NB4 (cell line): Measurements from ENCODE around the gene PRF1.

ENCODE experiments used
- DNase-seq: peaks from one replicate; pipeline ENCODE4 v3.0.0; 2010; ENCODE audit warnings: low read depth
- H3K4me3 ChIP-seq: one replicate; pipeline ENCODE4 v1.5.1; 2011; ENCODE audit warnings: mild to moderate bottlenecking, low read depth, low read length, moderate library complexity
- CTCF ChIP-seq: IDR thresholded peaks from one replicate; pipeline ENCODE4 v1.5.1; 2012; ENCODE audit warnings: low read depth, low read length
- MAX ChIP-seq: IDR thresholded peaks from 2 replicates; pipeline ENCODE4 v1.6.1; 2011; ENCODE audit warnings: low read depth, low read length
- MYC ChIP-seq: IDR thresholded peaks from 2 replicates; pipeline ENCODE4 v1.6.1; 2011; ENCODE audit warnings: low read depth, low read length
- POLR2A ChIP-seq: IDR thresholded peaks from 2 replicates; pipeline ENCODE4 v1.6.1; 2011; ENCODE audit warnings: mild to moderate bottlenecking; ENCODE audit not compliant: insufficient read length; ENCODE audit errors: extremely low read depth

Gene PRF1

GRCh38 chr10:70576803-70577517 lies 25.6 kb downstream of the PRF1 start:
- peak overlapping the region; percentile 42 for H3K4me3 ChIP-seq
- no peak for DNase-seq
- TF ChIP-seq MAX = no peak

GRCh38 chr10:70575874-70576802 lies 26.4 kb downstream of the PRF1 start:
- peak overlapping the region; percentile 42 for H3K4me3 ChIP-seq
- no peak for TF ChIP-seq CTCF
- no peak for TF ChIP-seq POLR2A
- TF ChIP-seq MAX = peak; percentile 96
- peak; percentile 74 for TF ChIP-seq MYC
- peak; percentile 98 for DNase-seq

- DNase-seq = peak; percentile 71
- TF ChIP-seq CTCF (no peak), POLR2A (no peak), MAX (no peak), MYC (no peak)
- H3K4me3 ChIP-seq = no peak overlapping the region
Observed at GRCh38 chr10:70575486-70575873, 27.1 kb downstream of the PRF1 start.

- TF ChIP-seq MAX (no peak), MYC (no peak), CTCF (no peak), POLR2A (no peak)
- DNase-seq = no peak
Observed at GRCh38 chr10:70573599-70574506, 28.7 kb downstream of the PRF1 start.

GRCh38 chr10:70571636-70572439 lies 30.7 kb downstream of the PRF1 start:
- no peak overlapping the region for H3K4me3 ChIP-seq
- no peak for TF ChIP-seq MYC
- TF ChIP-seq MAX = no peak
- no peak for TF ChIP-seq POLR2A
- DNase-seq = no peak

More at GRCh38 chr10:70573599-70574506, 28.7 kb downstream of the PRF1 start:
- H3K4me3 ChIP-seq = no peak overlapping the region
